ENCODE results near the gene EIF2AK2.
"Not testable (repeated sequence)": the region's sequence is repeated elsewhere in the genome, so short reads cannot be mapped to it uniquely, and the experiment has no call there.

EIF2AK2 gene

DNA sequence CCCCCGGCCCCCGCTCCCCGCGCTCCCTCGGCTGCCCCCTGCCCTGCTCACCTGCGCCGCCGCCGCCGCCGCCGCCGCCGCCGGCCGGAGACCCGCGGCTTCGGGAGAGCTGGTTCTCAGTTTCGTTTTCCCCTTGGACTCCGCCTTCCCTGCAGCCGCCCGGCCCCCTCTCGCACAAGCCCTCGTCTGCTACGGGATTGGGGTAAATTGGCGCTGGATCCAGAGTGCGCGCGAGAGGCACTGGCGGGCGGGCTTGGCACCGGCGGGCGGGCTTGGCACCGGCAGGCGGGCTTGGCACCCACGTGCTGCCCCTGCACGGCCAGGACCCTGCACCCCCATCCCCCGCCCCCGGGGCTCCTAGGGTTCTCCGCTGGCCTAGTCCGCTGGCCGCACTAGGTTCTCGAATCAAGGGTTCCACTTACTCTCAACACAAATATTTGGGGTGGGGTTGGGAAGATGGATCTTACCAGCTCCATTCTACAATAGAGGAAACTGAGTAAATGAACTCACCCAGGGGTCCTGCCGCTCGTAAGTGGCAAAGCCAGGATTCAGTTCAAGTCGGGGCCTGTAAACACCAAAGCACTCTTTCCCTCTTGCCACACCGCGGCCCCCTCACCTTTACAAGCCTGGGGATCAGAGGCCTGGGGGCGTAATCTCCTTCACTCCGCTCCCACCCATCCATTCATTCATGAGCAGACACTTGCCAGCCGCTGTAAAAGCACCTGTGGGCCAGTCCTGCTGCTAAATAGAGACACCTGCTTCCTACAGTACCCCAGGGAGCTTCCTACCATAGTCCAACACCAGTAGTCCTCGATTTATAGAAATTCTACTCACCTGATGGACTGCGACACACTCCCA, at the start of gene EIF2AK2:
Gene EIF2AK2 (minus strand): TSS at position 124 of the 858 bp plus-strand sequence. CDS start 9,174 bp downstream, outside the sequence.
- H3K27me3 ChIP-seq: no peaks in the 10 kb centered on the region
- peaks cover 0 to 26% (median 19%) of the 10 kb centered on the region in 4 donors for H3K4me1 ChIP-seq
- peak within 1 kb of the TSS; percentile 85 to 91 for H3K27ac ChIP-seq
- H3K9me3 ChIP-seq: no peaks in the 10 kb centered on the region
- H3K36me3 ChIP-seq: no peaks in the 10 kb centered on the region
- peak within 1 kb of the TSS; percentile 89 to 96 for H3K4me3 ChIP-seq
- peak; percentile 86 to 92 for DNase-seq
- intact Hi-C loops (cut with DNase I; ENCODE audit: low total_unique reads): no loop called here
- TF ChIP-seq, protein P1, sequence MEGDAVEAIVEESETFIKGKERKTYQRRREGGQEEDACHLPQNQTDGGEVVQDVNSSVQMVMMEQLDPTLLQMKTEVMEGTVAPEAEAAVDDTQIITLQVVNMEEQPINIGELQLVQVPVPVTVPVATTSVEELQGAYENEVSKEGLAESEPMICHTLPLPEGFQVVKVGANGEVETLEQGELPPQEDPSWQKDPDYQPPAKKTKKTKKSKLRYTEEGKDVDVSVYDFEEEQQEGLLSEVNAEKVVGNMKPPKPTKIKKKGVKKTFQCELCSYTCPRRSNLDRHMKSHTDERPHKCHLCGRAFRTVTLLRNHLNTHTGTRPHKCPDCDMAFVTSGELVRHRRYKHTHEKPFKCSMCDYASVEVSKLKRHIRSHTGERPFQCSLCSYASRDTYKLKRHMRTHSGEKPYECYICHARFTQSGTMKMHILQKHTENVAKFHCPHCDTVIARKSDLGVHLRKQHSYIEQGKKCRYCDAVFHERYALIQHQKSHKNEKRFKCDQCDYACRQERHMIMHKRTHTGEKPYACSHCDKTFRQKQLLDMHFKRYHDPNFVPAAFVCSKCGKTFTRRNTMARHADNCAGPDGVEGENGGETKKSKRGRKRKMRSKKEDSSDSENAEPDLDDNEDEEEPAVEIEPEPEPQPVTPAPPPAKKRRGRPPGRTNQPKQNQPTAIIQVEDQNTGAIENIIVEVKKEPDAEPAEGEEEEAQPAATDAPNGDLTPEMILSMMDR (IDR thresholded peaks at IDR 0.05): no peak

GRCh38 chr2:37205689-37206341, 49.0 kb upstream of the EIF2AK2 start:
- intact Hi-C loops (cut with DNase I; ENCODE audit: low total_unique reads): no loop called here
- H3K27me3 ChIP-seq: no peaks in the 10 kb centered on the region
- no peak overlapping the region for H3K27ac ChIP-seq
- H3K4me1 ChIP-seq: no peaks in the 10 kb centered on the region
- H3K4me3 ChIP-seq: no peak overlapping the region
- no peak for DNase-seq
- TF ChIP-seq, protein P1 (IDR thresholded peaks at IDR 0.05): no peak
- peaks cover 6 to 40% (median 12%) of the 10 kb centered on the region in 3 donors for H3K9me3 ChIP-seq
- peaks cover 96 to 97% (median 97%) of the 10 kb centered on the region in 3 donors for H3K36me3 ChIP-seq

- H3K27ac ChIP-seq: not testable (repeated sequence)
Observed at GRCh38 chr2:37205071-37205661, 48.4 kb upstream of the EIF2AK2 start.

GRCh38 chr2:37203708-37204107, 46.9 kb upstream of the EIF2AK2 start:
- Histone ChIP-seq H3K4me3 (no peak overlapping the region), H3K36me3 (peaks cover 81 to 88% (median 82%) of the 10 kb centered on the region in 3 donors), H3K27me3 (no peaks in the 10 kb centered on the region), H3K9me3 (peaks cover 0 to 24% (median 11%) of the 10 kb centered on the region in 3 donors), H3K27ac (no peak overlapping the region), H3K4me1 (peaks cover 0 to 3% (median 0%) of the 10 kb centered on the region in 4 donors)
- TF ChIP-seq, protein P1 (IDR thresholded peaks at IDR 0.05): no peak
- intact Hi-C loops (cut with DNase I; ENCODE audit: low total_unique reads): no loop called here
- no peak for DNase-seq

More at GRCh38 chr2:37205071-37205661, 48.4 kb upstream of the EIF2AK2 start:
- H3K27me3 ChIP-seq; H3K4me3 ChIP-seq; DNase-seq; H3K4me1 ChIP-seq; intact Hi-C loops (cut with DNase I; ENCODE audit: low total_unique reads): not testable (repeated sequence)
- Histone ChIP-seq H3K9me3 (peaks cover 6 to 37% (median 12%) of the 10 kb centered on the region in 3 donors), H3K36me3 (peaks cover 96% of the 10 kb centered on the region in 3 donors)

- Histone ChIP-seq H3K4me3 (no peak overlapping the region), H3K27ac (no peak overlapping the region), H3K4me1 (peaks cover 0 to 17% (median 6%) of the 10 kb centered on the region in 4 donors), H3K9me3 (peaks cover 0 to 10% (median 7%) of the 10 kb centered on the region in 3 donors), H3K36me3 (peaks cover 62 to 71% (median 63%) of the 10 kb centered on the region in 3 donors), H3K27me3 (no peaks in the 10 kb centered on the region)
- intact Hi-C loops (cut with DNase I; ENCODE audit: low total_unique reads): no loop called here
- TF ChIP-seq, protein P1 (IDR thresholded peaks at IDR 0.05): no peak
- no peak for DNase-seq
Observed at GRCh38 chr2:37201766-37202165, 45.0 kb upstream of the EIF2AK2 start.

Data from tibial artery (tissue), 4 donors.